OCI-LY7 (cell line): ENCODE measurements around the gene FAM110D. TPM values are rescaled to one million over a fixed set of nuclear protein-coding genes. Genes with fewer than 3 reads are reported as not detected.

Experiments
- total RNA-seq, 2 experiments: library from RNA; depleted of rRNA in 1 of 2; stranded (reverse); fragments of >200 nt in 1 of 2; shearing (Covaris generic) in 1 of 2; gene quantifications; 2 replicates each; pipeline ENCODE4 v1.2.3, GENCODE V29; 2014 to 2022

The FAM110D gene
- total RNA-seq, 2 experiments from 2014 or later: 0.11 TPM; not detected in 1

Other genes starting within 250 kb of the FAM110D start
- gene PAFAH2, start 161.0 kb upstream of the FAM110D start, total RNA-seq (2014; rRNA removed; shearing (Covaris generic)): 2.9 and 4.1 TPM in 2 replicates
- gene PAFAH2, start 161.0 kb upstream of the FAM110D start, total RNA-seq (2022): 7.3 and 8.7 TPM in 2 replicates
- not detected in 2 replicates for gene EXTL1, start 137.3 kb upstream of the FAM110D start, total RNA-seq (2014; rRNA removed; shearing (Covaris generic))
- 0.26 and 0.67 TPM in 2 replicates for gene EXTL1, start 137.3 kb upstream of the FAM110D start, total RNA-seq (2022)
- gene SLC30A2, start 113.0 kb upstream of the FAM110D start, total RNA-seq (2014; rRNA removed; shearing (Covaris generic)): not detected in 2 replicates
- gene SLC30A2, start 113.0 kb upstream of the FAM110D start, total RNA-seq (2022): not detected in 2 replicates
- gene TRIM63, start 91.4 kb upstream of the FAM110D start, total RNA-seq (2014; rRNA removed; shearing (Covaris generic)): not detected in 2 replicates
- not detected in 2 replicates for gene TRIM63, start 91.4 kb upstream of the FAM110D start, total RNA-seq (2022)
- gene PDIK1L, start 47.3 kb upstream of the FAM110D start, total RNA-seq (2014; rRNA removed; shearing (Covaris generic)): 10.4 and 12.9 TPM in 2 replicates
- 17.2 and 21.3 TPM in 2 replicates for gene PDIK1L, start 47.3 kb upstream of the FAM110D start, total RNA-seq (2022)
- not detected in 2 replicates for gene C1orf232, start 9.9 kb downstream of the FAM110D start, total RNA-seq (2014; rRNA removed; shearing (Covaris generic))
- not detected in 2 replicates for gene C1orf232, start 9.9 kb downstream of the FAM110D start, total RNA-seq (2022)
- 60.0 and 63.6 TPM in 2 replicates for gene ZNF593, start 10.8 kb downstream of the FAM110D start, total RNA-seq (2014; rRNA removed; shearing (Covaris generic))
- gene ZNF593, start 10.8 kb downstream of the FAM110D start, total RNA-seq (2022): 33.0 and 42.8 TPM in 2 replicates
- gene ZNF593OS, start 12.8 kb downstream of the FAM110D start, total RNA-seq (2014; rRNA removed; shearing (Covaris generic)): not detected in 2 replicates
- not detected in 2 replicates for gene ZNF593OS, start 12.8 kb downstream of the FAM110D start, total RNA-seq (2022)
- gene CNKSR1, start 18.4 kb downstream of the FAM110D start, total RNA-seq (2014; rRNA removed; shearing (Covaris generic)): 0.77 and 2.5 TPM in 2 replicates
- gene CNKSR1, start 18.4 kb downstream of the FAM110D start, total RNA-seq (2022): 2.5 and 2.7 TPM in 2 replicates
- not detected in 2 replicates for gene CATSPER4, start 31.5 kb downstream of the FAM110D start, total RNA-seq (2014; rRNA removed; shearing (Covaris generic))
- not detected in 2 replicates for gene CATSPER4, start 31.5 kb downstream of the FAM110D start, total RNA-seq (2022)
- gene CEP85, start 75.1 kb downstream of the FAM110D start, total RNA-seq (2014; rRNA removed; shearing (Covaris generic)): 46.4 and 55.2 TPM in 2 replicates
- gene CEP85, start 75.1 kb downstream of the FAM110D start, total RNA-seq (2022): 47.1 and 53.6 TPM in 2 replicates
- 18.6 and 25.3 TPM in 2 replicates for gene SH3BGRL3, start 121.0 kb downstream of the FAM110D start, total RNA-seq (2014; rRNA removed; shearing (Covaris generic))
- gene SH3BGRL3, start 121.0 kb downstream of the FAM110D start, total RNA-seq (2022): 58.6 and 60.9 TPM in 2 replicates
- 74.2 and 75.8 TPM in 2 replicates for gene UBXN11, start 147.6 kb downstream of the FAM110D start, total RNA-seq (2014; rRNA removed; shearing (Covaris generic))
- 98.6 and 111 TPM in 2 replicates for gene UBXN11, start 147.6 kb downstream of the FAM110D start, total RNA-seq (2022)
- 409 and 470 TPM in 2 replicates for gene CD52, start 158.9 kb downstream of the FAM110D start, total RNA-seq (2014; rRNA removed; shearing (Covaris generic))
- gene CD52, start 158.9 kb downstream of the FAM110D start, total RNA-seq (2022): 677 and 769 TPM in 2 replicates
- 1.3 and 4.4 TPM in 2 replicates for gene CRYBG2, start 195.1 kb downstream of the FAM110D start, total RNA-seq (2014; rRNA removed; shearing (Covaris generic))
- 3.0 and 5.5 TPM in 2 replicates for gene CRYBG2, start 195.1 kb downstream of the FAM110D start, total RNA-seq (2022)
- gene ZNF683, start 213.7 kb downstream of the FAM110D start, total RNA-seq (2014; rRNA removed; shearing (Covaris generic)): not detected in 2 replicates
- not detected in 2 replicates for gene ZNF683, start 213.7 kb downstream of the FAM110D start, total RNA-seq (2022)